Right atrium auricular region (tissue), 2 donors: ENCODE data around the gene NPIPB6. TPM values are rescaled to one million over a fixed set of nuclear protein-coding genes. Genes with fewer than 3 reads are reported as not detected.
A peak's percentile ranks its signal among the peaks of the same experiment; 100 is the strongest.

Experiments used
- DNase-seq: peaks from one replicate; pipeline ENCODE4 v3.0.0-alpha.2; 2019; ENCODE audit warnings: low spot score
- H3K27ac ChIP-seq, 2 donors: fragments of 200-600 bp; sonication (generic); 1 replicate in 1 of 2; 2 replicates in 1 of 2; pipeline ENCODE4 v1.5.1; 2016 to 2019
- H3K27me3 ChIP-seq, 2 donors: fragments of 200-600 bp; sonication (generic); one replicate each; pipeline versions ENCODE4 v1.5.1 to v1.6.0; 2017 to 2019
- H3K36me3 ChIP-seq: fragments of 200-600 bp; sonication (generic); one replicate; pipeline ENCODE4 v1.5.1; 2016
- H3K4me1 ChIP-seq, 2 donors: fragments of 200-600 bp; sonication (generic); one replicate each; pipeline versions ENCODE4 v1.5.1 to v1.6.0; 2017 to 2019
- H3K4me3 ChIP-seq, 2 donors: fragments of 200-600 bp; sonication (generic); 1 replicate in 1 of 2; 2 replicates in 1 of 2; pipeline ENCODE4 v1.5.1; 2017 to 2019; ENCODE audit warnings: mild to moderate bottlenecking in 1 of 2, moderate library complexity in 1 of 2
- H3K9me3 ChIP-seq, 2 donors: fragments of 200-600 bp; sonication (generic); one replicate each; pipeline ENCODE4 v1.5.1; 2019
- CTCF ChIP-seq, 2 donors: fragments of 200-600 bp; sonication (generic); IDR thresholded peaks; one replicate each; pipeline ENCODE4 v1.5.1; 2019; ENCODE audit warnings: antibody characterized with exemption in 2 of 2
- total RNA-seq, 2 donors: library from RNA; depleted of rRNA; stranded (reverse); fragments of >200 nt; gene quantifications; one replicate each; pipeline ENCODE4 v1.1.0, GENCODE V29; 2016

Gene NPIPB6
- total RNA-seq, 2 donors from 2014 or later, result 1.1 TPM; not detected in 1

- Histone ChIP-seq H3K27ac (no peak overlapping the region), H3K27me3 (no peaks in the 10 kb centered on the region), H3K36me3 (no peaks in the 10 kb centered on the region), H3K4me1 (no peaks in the 10 kb centered on the region), H3K9me3 (no peaks in the 10 kb centered on the region), H3K4me3 (no peak overlapping the region)
- TF ChIP-seq CTCF (IDR thresholded peaks at IDR 0.05), result peak; percentile 72 to 88
- DNase-seq, result peak; percentile 60
Measured at GRCh38 chr16:28317040-28317880, 46.0 kb downstream of the NPIPB6 start.

GRCh38 chr16:28316054-28316453, 47.3 kb downstream of the NPIPB6 start:
- Histone ChIP-seq H3K36me3 (no peaks in the 10 kb centered on the region), H3K4me1 (no peaks in the 10 kb centered on the region), H3K27me3 (no peaks in the 10 kb centered on the region), H3K27ac (no peak overlapping the region), H3K9me3 (no peaks in the 10 kb centered on the region), H3K4me3 (no peak overlapping the region)
- DNase-seq, result no peak
- no peak for TF ChIP-seq CTCF (IDR thresholded peaks at IDR 0.05)

GRCh38 chr16:28313587-28313986, 49.7 kb downstream of the NPIPB6 start:
- Histone ChIP-seq H3K36me3 (no peaks in the 10 kb centered on the region), H3K27me3 (no peaks in the 10 kb centered on the region), H3K4me3 (no peak overlapping the region), H3K27ac (no peak overlapping the region), H3K4me1 (peaks cover 0 to 7% of the 10 kb centered on the region in 2 donors), H3K9me3 (no peaks in the 10 kb centered on the region)
- no peak for TF ChIP-seq CTCF (IDR thresholded peaks at IDR 0.05)
- DNase-seq, result no peak

GRCh38 chr16:28312327-28312726, 51.0 kb downstream of the NPIPB6 start:
- no peak for TF ChIP-seq CTCF (IDR thresholded peaks at IDR 0.05)

GRCh38 chr16:28311913-28312312, 51.4 kb downstream of the NPIPB6 start:
- no peak for TF ChIP-seq CTCF (IDR thresholded peaks at IDR 0.05)
- H3K4me3 ChIP-seq, result no peak overlapping the region
- peaks cover 0 to 7% of the 10 kb centered on the region in 2 donors for H3K4me1 ChIP-seq
- no peaks in the 10 kb centered on the region for H3K27me3 ChIP-seq
- DNase-seq, result no peak
- no peaks in the 10 kb centered on the region for H3K36me3 ChIP-seq
- H3K27ac ChIP-seq, result no peak overlapping the region
- no peaks in the 10 kb centered on the region for H3K9me3 ChIP-seq

More at GRCh38 chr16:28312327-28312726, 51.0 kb downstream of the NPIPB6 start:
- Histone ChIP-seq H3K27me3 (no peaks in the 10 kb centered on the region), H3K9me3 (no peaks in the 10 kb centered on the region), H3K4me3 (no peak overlapping the region), H3K27ac (no peak overlapping the region), H3K4me1 (peaks cover 0 to 7% of the 10 kb centered on the region in 2 donors), H3K36me3 (no peaks in the 10 kb centered on the region)
- no peak for DNase-seq
